Astrocyte (in vitro differentiated cells and primary cell): ENCODE measurements around the gene CYP27B1. TPM values are rescaled to one million over a fixed set of nuclear protein-coding genes. Genes with fewer than 3 reads are reported as not detected.

Experiments used
- DNase-seq: peaks from one replicate; pipeline ENCODE4 v3.0.0-alpha.2; 2010; ENCODE audit warnings: low read depth
- FAIRE-seq: peaks from 2 replicates; lab custom pipeline; 2011; peaks lifted over from hg19 to GRCh38; lab: Jason Lieb, UNC
- H2AFZ ChIP-seq: 2 replicates; pipeline ENCODE4 v1.6.0; 2012; ENCODE audit warnings: low read depth, low read length, inconsistent platforms
- H3K27ac ChIP-seq: 2 replicates; pipeline ENCODE4 v1.5.1; 2011; ENCODE audit warnings: low read depth, low read length, inconsistent platforms
- H3K27me3 ChIP-seq: 2 replicates; pipeline ENCODE4 v1.6.0; 2011; ENCODE audit warnings: low read length, inconsistent platforms; ENCODE audit not compliant: insufficient read depth
- H3K36me3 ChIP-seq: 2 replicates; pipeline ENCODE4 v1.5.1; 2011; ENCODE audit warnings: low read length, inconsistent platforms; ENCODE audit not compliant: insufficient read depth
- H3K4me1 ChIP-seq: 2 replicates; pipeline ENCODE4 v1.5.1; 2011; ENCODE audit warnings: low read length, inconsistent platforms; ENCODE audit not compliant: insufficient read depth
- H3K4me2 ChIP-seq: 2 replicates; pipeline ENCODE4 v1.6.0; 2012; ENCODE audit warnings: low read length, inconsistent platforms
- H3K4me3 ChIP-seq: 2 replicates; pipeline ENCODE4 v1.5.1; 2011; ENCODE audit warnings: low read depth, mild to moderate bottlenecking, low read length, inconsistent platforms; ENCODE audit not compliant: insufficient read depth
- H3K79me2 ChIP-seq: 2 replicates; pipeline ENCODE4 v1.6.0; 2012; ENCODE audit warnings: mild to moderate bottlenecking, low read length, inconsistent platforms; ENCODE audit not compliant: insufficient read depth
- H3K9ac ChIP-seq: 2 replicates; pipeline ENCODE4 v1.6.0; 2012; ENCODE audit warnings: mild to moderate bottlenecking, low read length, inconsistent platforms
- H3K9me3 ChIP-seq: 2 replicates; pipeline ENCODE4 v1.5.1; 2012; ENCODE audit warnings: low read depth, mild to moderate bottlenecking, low read length, inconsistent platforms; ENCODE audit not compliant: insufficient read depth
- H4K20me1 ChIP-seq: 2 replicates; pipeline ENCODE4 v1.6.0; 2012; ENCODE audit warnings: low read length, inconsistent platforms; ENCODE audit not compliant: insufficient read depth
- H3K27ac Mint-ChIP-seq: one replicate; pipeline ENCODE4 v1.8.0; 2021; ENCODE audit warnings: mild to moderate bottlenecking, mixed read lengths; ENCODE audit not compliant: unreplicated experiment
- H3K27me3 Mint-ChIP-seq: one replicate; pipeline ENCODE4 v1.8.0; 2021; ENCODE audit warnings: low read depth, mixed read lengths; ENCODE audit not compliant: unreplicated experiment
- H3K36me3 Mint-ChIP-seq: one replicate; pipeline ENCODE4 v1.8.0; 2021; ENCODE audit warnings: low read depth, mixed read lengths; ENCODE audit not compliant: unreplicated experiment
- H3K4me1 Mint-ChIP-seq: one replicate; pipeline ENCODE4 v1.8.0; 2021; ENCODE audit warnings: low read depth, mixed read lengths; ENCODE audit not compliant: unreplicated experiment
- H3K4me3 Mint-ChIP-seq: one replicate; pipeline ENCODE4 v1.8.0; 2021; ENCODE audit warnings: mild to moderate bottlenecking, moderate library complexity, mixed read lengths; ENCODE audit not compliant: unreplicated experiment
- H3K9me3 Mint-ChIP-seq: one replicate; pipeline ENCODE4 v1.8.0; 2021; ENCODE audit warnings: mild to moderate bottlenecking, mixed read lengths; ENCODE audit not compliant: unreplicated experiment
- EZH2 ChIP-seq: IDR thresholded peaks from 2 replicates; pipeline ENCODE4 v1.6.1; 2012; ENCODE audit warnings: mild to moderate bottlenecking, low read length, inconsistent platforms; ENCODE audit not compliant: insufficient read depth
- total RNA-seq: library from RNA; stranded (reverse); gene quantifications from 2 replicates; pipeline ENCODE4 v1.2.1, GENCODE V29; 2021
- TF ChIP-seq, protein P1 (sequence below): IDR thresholded peaks from 2 replicates; pipeline ENCODE4 v1.5.1; 2011; ENCODE audit warnings: low read depth, mild to moderate bottlenecking, inconsistent platforms, low read length, moderate library complexity; ENCODE audit not compliant: insufficient read depth

The CYP27B1 gene
- total RNA-seq, 1 donor from 2014 or later, result 1.5 TPM

- H3K27ac Mint-ChIP-seq, result no peak overlapping the region
- H3K36me3 ChIP-seq, result peaks cover 16% of the 10 kb centered on the region
Observed at GRCh38 chr12:57802607-57803006, 35.7 kb upstream of the CYP27B1 start.

GRCh38 chr12:57800965-57801364 is 34.1 kb upstream of the CYP27B1 start:
- FAIRE-seq, result no peak
- Histone ChIP-seq H3K36me3 (peaks cover 17% of the 10 kb centered on the region), H2AFZ (no peak overlapping the region), H3K4me3 (no peak overlapping the region), H3K9me3 (no peaks in the 10 kb centered on the region), H3K9ac (no peak overlapping the region), H3K27me3 (no peaks in the 10 kb centered on the region), H3K4me2 (no peak overlapping the region), H3K79me2 (no peaks in the 10 kb centered on the region), H3K4me1 (no peaks in the 10 kb centered on the region), H4K20me1 (no peaks in the 10 kb centered on the region), H3K27ac (no peak overlapping the region)
- Mint-ChIP-seq H3K36me3 (peaks cover 12% of the 10 kb centered on the region), H3K9me3 (no peaks in the 10 kb centered on the region), H3K27ac (peak overlapping the region; percentile 4), H3K4me1 (no peaks in the 10 kb centered on the region), H3K27me3 (no peaks in the 10 kb centered on the region), H3K4me3 (no peak overlapping the region)
- no peak for DNase-seq
- TF ChIP-seq EZH2, result no peak
- TF ChIP-seq, protein P1, sequence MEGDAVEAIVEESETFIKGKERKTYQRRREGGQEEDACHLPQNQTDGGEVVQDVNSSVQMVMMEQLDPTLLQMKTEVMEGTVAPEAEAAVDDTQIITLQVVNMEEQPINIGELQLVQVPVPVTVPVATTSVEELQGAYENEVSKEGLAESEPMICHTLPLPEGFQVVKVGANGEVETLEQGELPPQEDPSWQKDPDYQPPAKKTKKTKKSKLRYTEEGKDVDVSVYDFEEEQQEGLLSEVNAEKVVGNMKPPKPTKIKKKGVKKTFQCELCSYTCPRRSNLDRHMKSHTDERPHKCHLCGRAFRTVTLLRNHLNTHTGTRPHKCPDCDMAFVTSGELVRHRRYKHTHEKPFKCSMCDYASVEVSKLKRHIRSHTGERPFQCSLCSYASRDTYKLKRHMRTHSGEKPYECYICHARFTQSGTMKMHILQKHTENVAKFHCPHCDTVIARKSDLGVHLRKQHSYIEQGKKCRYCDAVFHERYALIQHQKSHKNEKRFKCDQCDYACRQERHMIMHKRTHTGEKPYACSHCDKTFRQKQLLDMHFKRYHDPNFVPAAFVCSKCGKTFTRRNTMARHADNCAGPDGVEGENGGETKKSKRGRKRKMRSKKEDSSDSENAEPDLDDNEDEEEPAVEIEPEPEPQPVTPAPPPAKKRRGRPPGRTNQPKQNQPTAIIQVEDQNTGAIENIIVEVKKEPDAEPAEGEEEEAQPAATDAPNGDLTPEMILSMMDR, result no peak

More at GRCh38 chr12:57802607-57803006, 35.7 kb upstream of the CYP27B1 start:
- H3K4me3 ChIP-seq, result no peak overlapping the region
- H4K20me1 ChIP-seq, result no peaks in the 10 kb centered on the region
- H3K9ac ChIP-seq, result no peak overlapping the region
- FAIRE-seq, result no peak
- H3K27me3 ChIP-seq, result no peaks in the 10 kb centered on the region
- no peaks in the 10 kb centered on the region for H3K4me1 ChIP-seq
- TF ChIP-seq EZH2, result no peak
- TF ChIP-seq, protein P1, result no peak
- no peak for DNase-seq
- Mint-ChIP-seq H3K27me3 (no peaks in the 10 kb centered on the region), H3K36me3 (peaks cover 18% of the 10 kb centered on the region), H3K4me1 (no peaks in the 10 kb centered on the region), H3K4me3 (no peak overlapping the region), H3K9me3 (no peaks in the 10 kb centered on the region)
- no peaks in the 10 kb centered on the region for H3K9me3 ChIP-seq
- no peaks in the 10 kb centered on the region for H3K79me2 ChIP-seq
- H3K4me2 ChIP-seq, result no peak overlapping the region
- no peak overlapping the region for H3K27ac ChIP-seq
- H2AFZ ChIP-seq, result no peak overlapping the region

DNA sequence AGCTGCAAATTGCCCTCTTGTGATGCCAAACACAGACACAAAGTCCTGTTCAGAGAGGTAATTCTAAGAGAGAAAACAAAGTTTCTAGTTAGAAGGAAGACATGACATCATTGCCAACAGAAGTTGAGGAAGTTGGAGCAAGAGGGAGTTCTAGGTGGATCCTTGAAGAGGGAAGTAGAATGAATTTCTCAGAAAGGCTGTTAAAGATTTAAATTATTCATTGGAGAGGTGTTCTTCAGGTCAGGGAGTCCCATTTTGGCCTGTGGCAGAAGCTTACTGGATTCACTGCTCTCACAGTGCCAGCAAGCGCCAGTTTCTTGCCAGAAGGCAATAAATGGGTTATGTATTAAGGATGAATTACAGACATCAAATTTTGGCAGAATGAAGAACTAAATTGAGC is 31.1 kb upstream of the CYP27B1 start:
- no peak overlapping the region for H3K27ac Mint-ChIP-seq
- TF ChIP-seq, protein P1, result no peak
- no peak for TF ChIP-seq EZH2
- no peaks in the 10 kb centered on the region for H3K27me3 Mint-ChIP-seq

More for the DNA sequence above, 31.1 kb upstream of the CYP27B1 start:
- Histone ChIP-seq H3K27ac (no peak overlapping the region), H3K9me3 (no peaks in the 10 kb centered on the region), H3K36me3 (peaks cover 24% of the 10 kb centered on the region), H3K4me1 (peaks cover 13% of the 10 kb centered on the region), H3K79me2 (no peaks in the 10 kb centered on the region), H3K4me2 (no peak overlapping the region), H2AFZ (no peak overlapping the region), H3K27me3 (no peaks in the 10 kb centered on the region), H3K9ac (no peak overlapping the region), H4K20me1 (no peaks in the 10 kb centered on the region), H3K4me3 (no peak overlapping the region)
- DNase-seq, result no peak
- Mint-ChIP-seq H3K4me3 (no peak overlapping the region), H3K36me3 (peaks cover 17% of the 10 kb centered on the region), H3K9me3 (no peaks in the 10 kb centered on the region), H3K4me1 (peaks cover 9% of the 10 kb centered on the region)
- no peak for FAIRE-seq
